MCF 10A (cell line): ENCODE measurements around the gene AKT1S1. TPM values are rescaled to one million over a fixed set of nuclear protein-coding genes. Genes with fewer than 3 reads are reported as not detected.
A peak's percentile ranks its signal among the peaks of the same experiment; 100 is the strongest.

Experiments
- BruUV-seq: library from RNA; stranded (reverse); fragments of 400-500 nt; replicated peaks from 2 replicates; lab custom pipeline; 2021; lab: Mats Ljungman, UMichigan
- CTCF ChIA-PET: fragments of 300-600 bp; sonication (Branson Sonifier 250); formaldehyde crosslinking; extraction: SDS; loops from one replicate; lab custom pipeline; 2021; ENCODE audit warnings: antibody characterized with exemption, inconsistent platforms; lab: Yijun Ruan, JAX
- POLR2A ChIA-PET: fragments of 300-600, 350-650 bp; sonication (Branson Sonifier 250); formaldehyde crosslinking; extraction: SDS; loops from one replicate; lab custom pipeline; 2020; ENCODE audit warnings: antibody characterized with exemption, inconsistent platforms; lab: Yijun Ruan, JAX
- DNase-seq: peaks from one replicate; pipeline ENCODE4 v3.0.0-alpha.2; 2018; ENCODE audit not compliant: unreplicated experiment
- H3K27ac Mint-ChIP-seq: one replicate; pipeline ENCODE4 v1.8.0; 2022; ENCODE audit warnings: mild to moderate bottlenecking, low read depth, mixed read lengths; ENCODE audit not compliant: unreplicated experiment
- H3K27me3 Mint-ChIP-seq: one replicate; pipeline ENCODE4 v1.8.0; 2022; ENCODE audit warnings: mixed read lengths; ENCODE audit not compliant: insufficient read depth, unreplicated experiment
- H3K36me3 Mint-ChIP-seq: one replicate; pipeline ENCODE4 v1.8.0; 2022; ENCODE audit warnings: mild to moderate bottlenecking, moderate library complexity, mixed read lengths; ENCODE audit not compliant: insufficient read depth, unreplicated experiment
- H3K4me1 Mint-ChIP-seq: one replicate; pipeline ENCODE4 v1.8.0; 2022; ENCODE audit warnings: mixed read lengths; ENCODE audit not compliant: insufficient read depth, unreplicated experiment
- H3K4me3 Mint-ChIP-seq: one replicate; pipeline ENCODE4 v1.8.0; 2022; ENCODE audit warnings: mild to moderate bottlenecking, moderate library complexity, mixed read lengths; ENCODE audit not compliant: unreplicated experiment
- H3K9me3 Mint-ChIP-seq: one replicate; pipeline ENCODE4 v1.8.0; 2022; ENCODE audit warnings: mixed read lengths; ENCODE audit not compliant: unreplicated experiment
- intact Hi-C: fragments of 100-400 bp; cut with micrococcal nuclease; formaldehyde crosslinking; loops from 2 replicates; pipeline ENCODE4 v1.14.1; 2022
- total RNA-seq: library from RNA; stranded (reverse); gene quantifications from 2 replicates; pipeline ENCODE4 v1.2.3, GENCODE V29; 2022
- TF ChIP-seq, protein P1 (sequence below): fragments of 200-600 bp; IDR thresholded peaks from one replicate; pipeline ENCODE4 v1.8.0; 2022; ENCODE audit warnings: antibody characterized with exemption, mild to moderate bottlenecking; ENCODE audit not compliant: unreplicated experiment

AKT1S1 gene
- total RNA-seq, 1 experiment from 2014 or later = 74.7 TPM

DNA sequence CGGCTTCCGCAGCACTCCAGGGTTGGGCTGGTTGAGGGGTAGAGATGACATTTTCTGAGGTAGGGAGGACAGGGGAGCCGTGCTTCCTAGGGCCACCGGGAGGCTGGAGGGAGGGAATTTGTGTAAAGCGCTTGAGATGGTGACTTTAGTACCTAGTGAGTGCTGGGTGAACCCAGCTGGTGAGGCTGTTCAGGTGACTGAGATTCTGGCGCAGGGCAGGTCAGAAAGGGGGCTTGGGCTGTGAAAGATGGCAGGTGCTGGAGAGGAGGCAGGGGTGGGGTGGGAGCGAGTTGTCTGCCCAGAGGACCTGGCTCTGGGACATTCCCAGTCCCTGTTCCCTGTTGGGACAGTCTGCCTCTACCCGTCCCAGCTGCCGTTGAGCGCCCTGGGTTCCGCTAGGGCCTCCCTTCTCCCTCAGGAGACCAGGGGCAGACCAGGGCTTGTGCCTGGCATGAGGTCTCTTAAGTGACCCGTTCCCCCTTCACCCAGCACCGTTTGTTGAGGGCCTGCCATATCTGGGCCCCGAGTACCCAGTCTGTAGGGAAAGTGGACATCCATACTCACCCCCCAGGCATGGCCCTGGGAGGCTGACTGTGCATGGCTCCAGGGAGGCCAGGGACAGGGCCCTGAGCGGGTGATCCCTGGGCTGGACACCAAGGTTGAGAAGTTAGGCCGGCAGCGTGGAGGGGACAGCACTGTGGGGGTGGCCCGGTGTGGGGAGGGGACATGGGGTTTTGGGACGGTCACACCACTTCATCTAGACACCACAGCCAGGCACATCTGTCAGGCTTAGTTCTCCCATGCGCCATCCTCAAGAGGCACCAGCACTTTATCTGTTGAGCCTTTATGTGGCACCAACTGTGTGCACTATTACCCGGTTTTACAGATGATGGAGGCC lies 21.2 kb downstream of the AKT1S1 start:
- Mint-ChIP-seq H3K27ac (peak overlapping the region; percentile 35), H3K36me3 (peaks cover 56% of the 10 kb centered on the region), H3K9me3 (no peaks in the 10 kb centered on the region), H3K4me1 (peaks cover 16% of the 10 kb centered on the region), H3K27me3 (no peaks in the 10 kb centered on the region), H3K4me3 (no peak overlapping the region)
- intact Hi-C loops = loop anchor here (10.0 kb wide), 1 partner anchor 181 kb away; the partner anchor contains the start of gene PRMT1
- TF ChIP-seq, protein P1, sequence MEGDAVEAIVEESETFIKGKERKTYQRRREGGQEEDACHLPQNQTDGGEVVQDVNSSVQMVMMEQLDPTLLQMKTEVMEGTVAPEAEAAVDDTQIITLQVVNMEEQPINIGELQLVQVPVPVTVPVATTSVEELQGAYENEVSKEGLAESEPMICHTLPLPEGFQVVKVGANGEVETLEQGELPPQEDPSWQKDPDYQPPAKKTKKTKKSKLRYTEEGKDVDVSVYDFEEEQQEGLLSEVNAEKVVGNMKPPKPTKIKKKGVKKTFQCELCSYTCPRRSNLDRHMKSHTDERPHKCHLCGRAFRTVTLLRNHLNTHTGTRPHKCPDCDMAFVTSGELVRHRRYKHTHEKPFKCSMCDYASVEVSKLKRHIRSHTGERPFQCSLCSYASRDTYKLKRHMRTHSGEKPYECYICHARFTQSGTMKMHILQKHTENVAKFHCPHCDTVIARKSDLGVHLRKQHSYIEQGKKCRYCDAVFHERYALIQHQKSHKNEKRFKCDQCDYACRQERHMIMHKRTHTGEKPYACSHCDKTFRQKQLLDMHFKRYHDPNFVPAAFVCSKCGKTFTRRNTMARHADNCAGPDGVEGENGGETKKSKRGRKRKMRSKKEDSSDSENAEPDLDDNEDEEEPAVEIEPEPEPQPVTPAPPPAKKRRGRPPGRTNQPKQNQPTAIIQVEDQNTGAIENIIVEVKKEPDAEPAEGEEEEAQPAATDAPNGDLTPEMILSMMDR = no peak
- DNase-seq = no peak
- no TSS peak for BruUV-seq
- ChIA-PET CTCF (no interaction called here), POLR2A (no interaction called here)

DNA sequence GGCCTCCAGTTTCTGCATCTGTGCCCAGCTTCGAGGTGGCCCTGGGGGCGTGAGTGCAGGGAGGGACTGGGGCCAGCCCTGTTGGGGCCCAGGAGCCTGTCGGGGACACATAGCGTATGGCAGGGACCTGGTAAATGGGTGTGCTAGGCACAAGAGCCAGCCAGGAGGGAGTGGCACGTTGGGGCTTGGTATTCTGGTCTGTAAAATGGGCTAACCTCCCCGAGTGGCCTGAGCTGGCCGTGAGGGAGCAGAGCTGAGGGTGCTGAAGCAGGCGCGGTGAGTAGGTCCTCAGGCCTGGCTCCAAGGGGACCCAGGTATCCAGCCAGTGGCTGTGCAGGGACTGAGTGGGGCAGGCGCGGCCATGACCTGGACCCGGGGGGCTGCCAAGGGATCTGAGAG lies 21.9 kb downstream of the AKT1S1 start:
- no peaks in the 10 kb centered on the region for H3K9me3 Mint-ChIP-seq
- H3K27ac Mint-ChIP-seq = peak overlapping the region; percentile 35
- POLR2A ChIA-PET = interaction anchor here (0.7 kb wide), 1 partner anchor 20 kb away, joined by 3 read pairs; no protein-coding TSS in a partner anchor
- H3K4me1 Mint-ChIP-seq = peaks cover 16% of the 10 kb centered on the region
- TF ChIP-seq, protein P1 = no peak
- DNase-seq = no peak
- CTCF ChIA-PET = interaction anchor here (0.6 kb wide), 1 partner anchor 286 kb away, joined by 4 read pairs; no protein-coding TSS in a partner anchor
- no peak overlapping the region for H3K4me3 Mint-ChIP-seq
- no peaks in the 10 kb centered on the region for H3K27me3 Mint-ChIP-seq
- BruUV-seq = no TSS peak
- intact Hi-C loops = loop anchor here (10.0 kb wide), 1 partner anchor 180 kb away; the partner anchor contains the start of gene PRMT1
- H3K36me3 Mint-ChIP-seq = peaks cover 53% of the 10 kb centered on the region

DNA sequence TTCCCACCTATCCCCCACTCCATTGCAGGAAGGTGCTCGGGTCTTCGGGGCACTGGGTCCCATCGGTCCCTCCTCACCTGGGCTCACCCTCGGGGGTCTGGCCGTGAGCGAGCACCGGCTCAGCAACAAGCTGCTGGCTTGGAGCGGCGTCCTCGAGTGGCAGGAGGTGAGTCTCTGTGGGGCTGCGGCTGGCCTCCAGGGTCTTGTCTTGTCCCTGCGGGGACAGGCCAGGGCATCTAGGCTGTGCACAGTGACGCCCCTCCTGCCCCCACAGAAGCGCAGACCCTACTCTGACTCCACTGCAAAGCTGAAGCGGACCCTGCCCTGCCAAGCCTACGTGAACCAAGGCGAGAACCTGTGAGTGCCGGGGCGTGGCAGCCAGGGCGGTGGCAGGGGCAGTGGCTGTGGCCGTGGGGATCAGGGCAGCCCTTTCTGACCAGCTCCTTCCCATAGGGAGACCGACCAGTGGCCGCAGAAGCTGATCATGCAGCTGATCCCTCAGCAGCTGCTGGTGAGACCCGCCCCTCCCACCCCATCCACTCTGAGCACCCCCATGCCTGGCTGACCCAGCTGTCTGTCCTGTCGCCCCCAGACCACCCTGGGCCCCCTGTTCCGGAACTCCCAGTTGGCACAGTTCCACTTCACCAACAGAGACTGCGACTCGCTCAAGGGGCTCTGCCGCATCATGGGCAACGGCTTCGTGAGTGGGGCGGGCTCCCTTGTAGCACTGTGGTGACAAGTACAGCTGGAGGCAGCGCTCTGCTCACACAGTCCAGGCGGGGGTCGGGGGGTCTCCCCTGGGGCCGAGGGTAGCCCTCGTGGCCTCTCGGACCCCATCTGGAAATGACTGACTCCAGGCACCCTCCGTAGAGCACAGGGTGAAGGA lies 22.5 kb downstream of the AKT1S1 start:
- no TSS peak for BruUV-seq
- POLR2A ChIA-PET = interaction anchor here (0.7 to 4.3 kb wide), 3 partner anchors 12 to 21 kb away, joined by 3 to 40 read pairs (median 3); no protein-coding TSS in a partner anchor
- intact Hi-C loops = loop anchor here (5.0 to 10.0 kb wide), 2 partner anchors 87 to 180 kb away; partner anchors contain the start of genes AP2A1 and PRMT1
- H3K4me1 Mint-ChIP-seq = peaks cover 22% of the 10 kb centered on the region
- H3K9me3 Mint-ChIP-seq = no peaks in the 10 kb centered on the region
- no peak overlapping the region for H3K4me3 Mint-ChIP-seq
- peaks cover 52% of the 10 kb centered on the region for H3K36me3 Mint-ChIP-seq
- no peak overlapping the region for H3K27ac Mint-ChIP-seq
- H3K27me3 Mint-ChIP-seq = no peaks in the 10 kb centered on the region
- CTCF ChIA-PET = interaction anchor here (0.6 to 0.7 kb wide), 2 partner anchors 286 to 350 kb away, joined by 4 read pairs; no protein-coding TSS in a partner anchor
- TF ChIP-seq, protein P1 = no peak
- no peak for DNase-seq
